WTC11 (cell line): ENCODE measurements around the gene FNDC3B.

ENCODE experiments used
- NFYB ChIP-seq: sonication (generic); formaldehyde crosslinking; conservative IDR thresholded peaks from 2 replicates; pipeline ENCODE4 v1.8.0; 2022; ENCODE audit warnings: low read depth, missing genetic modification reagents
- NR2C2 ChIP-seq: sonication (generic); formaldehyde crosslinking; IDR thresholded peaks from 2 replicates; pipeline ENCODE4 v1.8.0; 2022; ENCODE audit warnings: mild to moderate bottlenecking, missing genetic modification reagents
- NR3C1 ChIP-seq: sonication (generic); formaldehyde crosslinking; conservative IDR thresholded peaks from 2 replicates; pipeline ENCODE4 v1.8.1; 2023; ENCODE audit warnings: low read depth, mild to moderate bottlenecking, missing genetic modification reagents
- TF ChIP-seq, protein P1 (sequence below): fragments of 200-600 bp; IDR thresholded peaks from 2 replicates; pipeline ENCODE4 v1.8.0; 2022; ENCODE audit warnings: antibody characterized with exemption
- TF ChIP-seq, protein P2 (sequence below): sonication (generic); formaldehyde crosslinking; IDR thresholded peaks from 2 replicates; pipeline ENCODE4 v1.8.1; 2022; ENCODE audit warnings: low read depth, missing genetic modification reagents, borderline replicate concordance

DNA sequence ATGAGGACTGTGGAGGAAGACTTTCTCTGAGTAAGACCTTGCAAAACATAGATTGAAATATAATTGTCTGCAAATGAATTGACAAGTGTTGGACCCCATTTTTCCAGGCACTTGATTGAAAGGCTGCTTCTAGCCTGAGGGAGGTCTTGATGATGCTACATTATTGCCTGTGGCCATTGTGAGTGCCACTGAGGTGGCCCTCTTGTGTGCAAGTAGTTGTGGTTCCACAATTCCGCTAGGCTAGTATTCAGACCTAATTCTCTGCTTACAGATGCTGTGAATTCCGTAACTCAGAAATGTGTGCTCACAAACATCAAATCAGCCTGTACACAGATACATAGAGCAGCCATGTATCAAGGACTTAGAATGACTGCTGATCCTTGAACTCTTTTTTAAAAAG lies 34.7 kb downstream of the FNDC3B start:
- TF ChIP-seq, protein P1, sequence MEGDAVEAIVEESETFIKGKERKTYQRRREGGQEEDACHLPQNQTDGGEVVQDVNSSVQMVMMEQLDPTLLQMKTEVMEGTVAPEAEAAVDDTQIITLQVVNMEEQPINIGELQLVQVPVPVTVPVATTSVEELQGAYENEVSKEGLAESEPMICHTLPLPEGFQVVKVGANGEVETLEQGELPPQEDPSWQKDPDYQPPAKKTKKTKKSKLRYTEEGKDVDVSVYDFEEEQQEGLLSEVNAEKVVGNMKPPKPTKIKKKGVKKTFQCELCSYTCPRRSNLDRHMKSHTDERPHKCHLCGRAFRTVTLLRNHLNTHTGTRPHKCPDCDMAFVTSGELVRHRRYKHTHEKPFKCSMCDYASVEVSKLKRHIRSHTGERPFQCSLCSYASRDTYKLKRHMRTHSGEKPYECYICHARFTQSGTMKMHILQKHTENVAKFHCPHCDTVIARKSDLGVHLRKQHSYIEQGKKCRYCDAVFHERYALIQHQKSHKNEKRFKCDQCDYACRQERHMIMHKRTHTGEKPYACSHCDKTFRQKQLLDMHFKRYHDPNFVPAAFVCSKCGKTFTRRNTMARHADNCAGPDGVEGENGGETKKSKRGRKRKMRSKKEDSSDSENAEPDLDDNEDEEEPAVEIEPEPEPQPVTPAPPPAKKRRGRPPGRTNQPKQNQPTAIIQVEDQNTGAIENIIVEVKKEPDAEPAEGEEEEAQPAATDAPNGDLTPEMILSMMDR, result no peak
- no peak for TF ChIP-seq NFYB (CRISPR knock-in tag)
- TF ChIP-seq NR3C1 (CRISPR knock-in tag), result no peak
- no peak for TF ChIP-seq NR2C2 (CRISPR knock-in tag)
- TF ChIP-seq, protein P2, sequence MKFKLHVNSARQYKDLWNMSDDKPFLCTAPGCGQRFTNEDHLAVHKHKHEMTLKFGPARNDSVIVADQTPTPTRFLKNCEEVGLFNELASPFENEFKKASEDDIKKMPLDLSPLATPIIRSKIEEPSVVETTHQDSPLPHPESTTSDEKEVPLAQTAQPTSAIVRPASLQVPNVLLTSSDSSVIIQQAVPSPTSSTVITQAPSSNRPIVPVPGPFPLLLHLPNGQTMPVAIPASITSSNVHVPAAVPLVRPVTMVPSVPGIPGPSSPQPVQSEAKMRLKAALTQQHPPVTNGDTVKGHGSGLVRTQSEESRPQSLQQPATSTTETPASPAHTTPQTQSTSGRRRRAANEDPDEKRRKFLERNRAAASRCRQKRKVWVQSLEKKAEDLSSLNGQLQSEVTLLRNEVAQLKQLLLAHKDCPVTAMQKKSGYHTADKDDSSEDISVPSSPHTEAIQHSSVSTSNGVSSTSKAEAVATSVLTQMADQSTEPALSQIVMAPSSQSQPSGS (CRISPR knock-in tag), result no peak
